Measurements from ENCODE around the gene DMBX1.

DNA sequence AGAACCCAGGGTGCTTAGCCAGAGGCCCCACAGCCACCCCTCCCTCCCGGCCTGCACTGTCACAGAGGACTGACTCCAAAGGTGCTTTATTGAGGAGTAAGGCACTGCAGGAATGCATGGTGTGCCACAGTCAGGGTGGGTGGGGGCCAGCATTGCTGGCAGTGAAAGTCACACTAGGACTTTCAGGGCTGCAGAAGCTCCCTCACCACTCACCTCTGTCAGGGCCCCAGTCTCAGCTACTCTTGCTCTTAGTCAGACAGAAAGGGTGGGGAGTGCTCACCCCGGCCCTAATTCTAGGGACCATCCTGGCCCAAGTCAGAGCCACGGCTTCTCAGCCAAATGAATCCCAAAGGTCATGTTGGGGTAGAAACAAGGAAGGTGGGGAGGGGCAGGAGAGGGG lies 42.5 kb downstream of the DMBX1 start:
- TF ChIP-seq, protein P1, sequence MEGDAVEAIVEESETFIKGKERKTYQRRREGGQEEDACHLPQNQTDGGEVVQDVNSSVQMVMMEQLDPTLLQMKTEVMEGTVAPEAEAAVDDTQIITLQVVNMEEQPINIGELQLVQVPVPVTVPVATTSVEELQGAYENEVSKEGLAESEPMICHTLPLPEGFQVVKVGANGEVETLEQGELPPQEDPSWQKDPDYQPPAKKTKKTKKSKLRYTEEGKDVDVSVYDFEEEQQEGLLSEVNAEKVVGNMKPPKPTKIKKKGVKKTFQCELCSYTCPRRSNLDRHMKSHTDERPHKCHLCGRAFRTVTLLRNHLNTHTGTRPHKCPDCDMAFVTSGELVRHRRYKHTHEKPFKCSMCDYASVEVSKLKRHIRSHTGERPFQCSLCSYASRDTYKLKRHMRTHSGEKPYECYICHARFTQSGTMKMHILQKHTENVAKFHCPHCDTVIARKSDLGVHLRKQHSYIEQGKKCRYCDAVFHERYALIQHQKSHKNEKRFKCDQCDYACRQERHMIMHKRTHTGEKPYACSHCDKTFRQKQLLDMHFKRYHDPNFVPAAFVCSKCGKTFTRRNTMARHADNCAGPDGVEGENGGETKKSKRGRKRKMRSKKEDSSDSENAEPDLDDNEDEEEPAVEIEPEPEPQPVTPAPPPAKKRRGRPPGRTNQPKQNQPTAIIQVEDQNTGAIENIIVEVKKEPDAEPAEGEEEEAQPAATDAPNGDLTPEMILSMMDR (IDR thresholded peaks at IDR 0.05 in 8 of 11, conservative IDR thresholded peaks at IDR 0.05 in 3 of 11): no peak
- no peak for TF ChIP-seq POLR2AphosphoS5 (IDR thresholded peaks at IDR 0.05)
